ENCODE measurements around the gene DPH6.
"Not testable (repeated sequence)": the region's sequence is repeated elsewhere in the genome, so short reads cannot be mapped to it uniquely, and the experiment has no call there.

DPH6 gene, protein sequence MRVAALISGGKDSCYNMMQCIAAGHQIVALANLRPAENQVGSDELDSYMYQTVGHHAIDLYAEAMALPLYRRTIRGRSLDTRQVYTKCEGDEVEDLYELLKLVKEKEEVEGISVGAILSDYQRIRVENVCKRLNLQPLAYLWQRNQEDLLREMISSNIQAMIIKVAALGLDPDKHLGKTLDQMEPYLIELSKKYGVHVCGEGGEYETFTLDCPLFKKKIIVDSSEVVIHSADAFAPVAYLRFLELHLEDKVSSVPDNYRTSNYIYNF

GRCh38 chr15:35545824-35546510 is at the start of gene DPH6:
TSS of gene DPH6 (minus strand) at chr15:35546165. CDS start at chr15:35546141, 24 bp downstream.
- DNase-seq (ENCODE audit: low read depth): peak; percentile 68

GRCh38 chr15:35595656-35596055 is 49.7 kb upstream of the DPH6 start:
- DNase-seq (ENCODE audit: low read depth): no peak

GRCh38 chr15:35591987-35592386 is 46.0 kb upstream of the DPH6 start:
- DNase-seq (ENCODE audit: low read depth): not testable (repeated sequence)

DNA sequence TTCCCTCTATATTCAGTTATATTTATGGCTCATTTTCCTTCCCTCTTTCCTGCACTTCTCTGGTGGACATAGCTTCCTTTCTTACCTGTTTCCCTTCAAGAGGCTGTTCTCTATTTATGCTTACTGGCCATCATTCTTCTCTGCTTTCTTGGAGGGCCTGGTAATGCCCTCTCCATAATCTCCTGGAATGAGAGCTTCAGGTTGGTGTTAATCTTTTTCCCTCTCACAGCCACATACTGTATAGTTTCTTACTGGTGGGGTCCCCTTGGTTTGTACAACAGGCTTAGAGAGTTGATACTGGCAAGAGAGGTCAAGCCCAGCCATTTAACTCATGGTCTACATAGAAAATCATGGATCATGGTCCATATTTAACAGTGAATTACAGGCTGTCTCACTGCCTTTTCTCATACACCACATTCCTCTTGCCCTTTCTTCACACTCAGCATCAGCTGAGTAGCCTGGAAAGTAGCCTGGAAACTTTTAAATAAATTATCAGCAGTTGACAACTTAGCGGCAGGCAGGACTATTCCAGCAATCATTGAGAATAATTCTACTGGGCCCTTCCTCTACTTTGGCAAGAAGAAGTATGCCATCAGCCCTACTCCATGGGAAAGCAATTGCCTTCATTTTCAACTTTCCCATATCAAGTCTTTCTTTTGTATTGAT is 38.0 kb upstream of the DPH6 start:
- no peak for DNase-seq (ENCODE audit: low read depth)

GRCh38 chr15:35580606-35581005 is 34.6 kb upstream of the DPH6 start:
- DNase-seq (ENCODE audit: low read depth): no peak

GRCh38 chr15:35567392-35567791 is 21.4 kb upstream of the DPH6 start:
- DNase-seq (ENCODE audit: low read depth): no peak

GRCh38 chr15:35566991-35567390 is 21.0 kb upstream of the DPH6 start:
- DNase-seq (ENCODE audit: low read depth): no peak

GRCh38 chr15:35565901-35566300 is 19.9 kb upstream of the DPH6 start:
- DNase-seq (ENCODE audit: low read depth): no peak

- DNase-seq (ENCODE audit: low read depth): no peak
Measured at GRCh38 chr15:35562641-35563040, 16.7 kb upstream of the DPH6 start.

- no peak for DNase-seq (ENCODE audit: low read depth)
Measured at GRCh38 chr15:35561308-35561707, 15.3 kb upstream of the DPH6 start.

GRCh38 chr15:35560870-35561269 is 14.9 kb upstream of the DPH6 start:
- no peak for DNase-seq (ENCODE audit: low read depth)

DNA sequence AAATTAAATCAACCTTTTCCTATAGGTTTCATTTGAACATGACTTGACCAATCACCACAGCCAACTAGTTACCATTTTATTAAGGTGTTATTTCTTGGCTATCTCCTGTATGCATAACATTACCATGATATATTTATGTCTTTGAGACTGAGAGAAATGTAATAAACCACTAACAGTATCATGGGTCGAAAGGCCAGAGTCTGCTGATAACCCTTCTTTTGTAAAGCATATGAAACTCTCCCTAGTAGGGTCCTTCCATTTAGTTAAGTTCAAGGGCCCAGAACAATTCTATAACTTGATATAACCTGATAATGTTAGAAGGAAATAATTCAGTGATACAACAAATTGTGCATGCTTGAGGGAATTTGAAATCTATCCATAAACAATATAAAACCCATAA is 14.3 kb upstream of the DPH6 start:
- no peak for DNase-seq (ENCODE audit: low read depth)

DNA sequence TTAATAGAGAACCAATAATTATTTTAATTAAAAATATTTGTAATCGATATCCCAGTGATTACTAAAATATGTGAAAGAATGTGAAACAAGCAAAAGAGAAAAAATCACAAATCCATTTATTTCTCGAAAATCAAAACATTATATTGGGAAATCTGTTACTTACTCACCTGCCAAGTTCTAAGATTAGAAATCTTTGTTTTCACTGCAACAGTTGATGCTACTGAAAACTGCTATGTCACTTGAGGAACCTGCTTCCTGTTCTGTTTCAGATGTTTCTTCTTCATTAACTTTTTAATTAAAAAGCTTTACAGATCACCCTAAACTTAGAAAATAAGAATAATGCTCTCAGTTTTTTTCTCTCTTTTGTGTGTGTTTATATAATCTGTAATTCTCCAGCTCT is 13.7 kb upstream of the DPH6 start:
- no peak for DNase-seq (ENCODE audit: low read depth)

- no peak for DNase-seq (ENCODE audit: low read depth)
Measured at GRCh38 chr15:35557544-35557943, 11.6 kb upstream of the DPH6 start.

DNA sequence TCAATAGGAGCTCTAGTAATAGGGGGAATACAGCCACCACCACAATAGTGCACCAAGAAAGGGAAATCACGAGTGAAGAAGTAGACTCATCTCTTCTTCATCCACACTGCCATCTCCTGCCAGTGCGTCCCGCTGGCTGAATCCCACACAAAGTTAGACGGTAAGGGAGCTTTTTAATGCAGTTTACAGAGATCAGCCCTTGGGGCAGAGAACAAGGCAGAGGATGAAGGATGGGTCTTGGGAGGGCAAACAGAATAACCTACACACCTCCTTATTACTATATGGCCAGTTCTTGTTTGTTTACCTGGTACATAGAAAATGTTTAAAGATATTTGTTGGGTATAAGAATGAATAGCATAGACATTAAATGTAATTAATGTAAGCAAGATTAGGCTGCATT is 11.0 kb upstream of the DPH6 start:
- no peak for DNase-seq (ENCODE audit: low read depth)

GRCh38 chr15:35555244-35555643 is 9.3 kb upstream of the DPH6 start:
- no peak for DNase-seq (ENCODE audit: low read depth)

DNA sequence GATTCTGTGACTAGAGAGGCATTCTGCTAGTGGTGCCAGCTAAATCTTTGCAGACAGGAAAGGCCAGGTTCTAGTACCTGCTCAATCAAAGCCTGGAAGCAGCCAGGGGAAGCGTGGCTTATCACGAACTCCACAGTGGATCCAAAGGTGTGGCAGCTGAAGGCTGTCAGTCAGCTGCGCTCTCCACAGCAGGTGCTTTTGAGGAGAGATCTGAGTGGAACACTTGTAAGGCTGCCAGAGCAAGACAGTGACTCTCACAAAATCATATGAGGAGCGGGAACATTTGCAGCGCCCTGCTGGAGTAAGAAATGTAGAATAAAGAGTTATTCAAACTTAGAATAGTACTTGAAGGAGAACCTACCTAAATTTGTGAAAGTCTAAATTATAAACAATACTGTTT is 5.0 kb upstream of the DPH6 start:
- DNase-seq (ENCODE audit: low read depth): no peak

- DNase-seq (ENCODE audit: low read depth): no peak
Measured at GRCh38 chr15:35549567-35549966, 3.6 kb upstream of the DPH6 start.

GRCh38 chr15:35548435-35548834 is 2.5 kb upstream of the DPH6 start:
- no peak for DNase-seq (ENCODE audit: low read depth)

GRCh38 chr15:35547775-35548364 is 1.9 kb upstream of the DPH6 start:
- DNase-seq (ENCODE audit: low read depth): no peak

- no peak for DNase-seq (ENCODE audit: low read depth)
Measured at GRCh38 chr15:35546511-35547381, 781 bp upstream of the DPH6 start.

- peak; percentile 7 for DNase-seq (ENCODE audit: low read depth)
Measured at GRCh38 chr15:35545316-35545823, 595 bp downstream of the DPH6 start.
